HuH-7 (cell line): ENCODE measurements around the gene MAX.
"Not testable (repeated sequence)": the region's sequence is repeated elsewhere in the genome, so short reads cannot be mapped to it uniquely, and the experiment has no call there.

Source experiments
- DNase-seq: peaks from one replicate; pipeline ENCODE4 v3.0.0; 2011; ENCODE audit warnings: low spot score

The MAX gene

GRCh38 chr14:65035049-65035448 is 67.3 kb downstream of the MAX start:
- DNase-seq, result no peak

DNA sequence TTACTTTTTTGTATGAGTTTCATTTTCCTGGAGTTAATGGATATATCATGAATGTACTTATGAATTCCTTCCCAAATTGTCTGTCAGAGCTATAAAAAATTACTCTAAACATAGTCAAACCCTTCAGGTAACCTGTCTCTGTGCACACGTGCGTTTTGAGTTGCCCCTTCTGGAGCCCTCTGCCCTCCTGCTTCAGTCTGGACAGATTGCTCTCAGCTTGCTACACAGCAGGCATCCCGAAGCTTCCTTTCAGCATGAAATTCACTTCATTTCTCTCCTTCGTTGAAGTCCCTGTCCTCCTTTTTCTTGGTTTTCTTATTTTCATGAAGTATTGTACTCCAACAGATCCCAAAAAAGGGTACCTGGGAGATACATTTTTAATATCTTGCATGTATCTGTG is 68.3 kb downstream of the MAX start:
- DNase-seq, result no peak

- no peak for DNase-seq
These were observed 69.1 kb downstream of the MAX start for GRCh38 chr14:65033181-65033580.

GRCh38 chr14:65032319-65032718 is 70.0 kb downstream of the MAX start:
- no peak for DNase-seq

GRCh38 chr14:65031321-65031720 is 71.0 kb downstream of the MAX start:
- not testable (repeated sequence) for DNase-seq

DNA sequence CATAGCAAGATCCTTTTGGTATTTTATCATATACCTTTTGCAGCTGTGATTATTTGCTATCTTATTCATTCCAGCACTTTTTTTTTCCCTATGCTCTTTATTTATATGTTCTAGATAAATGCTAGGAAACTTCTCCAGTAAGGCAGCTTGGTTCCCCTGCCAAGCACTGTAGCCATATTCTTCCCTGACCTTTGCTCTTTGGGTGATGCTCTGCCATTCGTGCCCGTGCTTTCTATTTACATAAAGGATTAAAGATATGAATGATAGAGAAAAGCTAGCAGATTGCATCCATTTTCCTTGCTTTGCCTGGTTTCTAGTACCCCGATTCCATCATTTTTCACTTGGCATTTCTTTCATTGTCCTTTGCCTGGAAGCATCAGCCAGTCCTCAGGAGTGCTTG is 73.4 kb downstream of the MAX start:
- no peak for DNase-seq

DNA sequence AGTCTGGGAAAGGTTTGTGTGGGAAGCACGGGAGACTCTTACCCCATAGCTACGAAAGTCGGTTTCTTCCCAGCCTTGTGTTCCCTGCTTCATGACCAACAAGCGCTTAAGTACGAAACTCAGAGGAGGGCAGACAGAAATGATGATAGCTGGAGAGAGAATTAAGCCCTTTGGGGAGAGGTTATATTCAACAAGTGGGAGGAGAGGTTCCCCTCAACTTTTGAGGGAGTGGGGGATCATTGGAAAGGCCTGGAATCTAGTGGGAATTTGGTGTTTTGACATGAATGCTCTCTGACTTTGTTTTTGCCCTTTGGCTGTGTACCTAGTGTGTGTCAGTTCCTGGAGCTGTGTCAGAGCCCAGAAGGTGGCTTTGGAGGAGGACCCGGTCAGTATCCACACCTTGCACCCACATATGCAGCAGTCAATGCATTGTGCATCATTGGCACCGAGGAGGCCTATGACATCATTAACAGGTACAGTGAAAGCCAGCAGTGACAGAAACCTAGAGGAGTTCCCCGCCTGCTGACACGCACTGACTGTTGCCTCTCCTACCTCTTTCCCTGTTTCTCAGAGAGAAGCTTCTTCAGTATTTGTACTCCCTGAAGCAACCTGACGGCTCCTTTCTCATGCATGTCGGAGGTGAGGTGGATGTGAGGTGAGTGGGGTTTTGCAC is 75.1 kb downstream of the MAX start:
- DNase-seq, result no peak

DNA sequence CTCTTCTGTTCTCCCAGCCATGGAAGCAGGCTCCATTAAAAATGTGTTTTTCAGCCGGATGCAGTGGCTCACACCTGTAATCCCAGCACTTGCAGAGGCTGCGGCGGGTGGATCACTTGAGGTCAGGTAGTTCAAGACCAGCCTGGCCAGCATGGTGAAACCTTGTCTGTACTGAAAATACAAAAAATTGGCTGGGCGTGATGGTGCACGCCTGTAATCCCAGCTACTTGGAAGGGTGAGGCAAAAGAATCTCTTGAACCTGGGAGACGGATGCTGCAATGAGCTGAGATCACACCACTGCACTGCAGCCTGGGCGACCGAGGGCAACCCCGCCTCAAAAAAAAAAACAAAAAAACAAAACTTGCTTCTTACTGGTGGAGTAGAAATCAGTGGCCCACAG is 75.8 kb downstream of the MAX start:
- DNase-seq, result no peak

GRCh38 chr14:65025818-65026217 is 76.5 kb downstream of the MAX start:
- DNase-seq, result no peak
